K562 (cell line): ENCODE measurements around the gene LASP1. TPM values are rescaled to one million over a fixed set of nuclear protein-coding genes. Genes with fewer than 3 reads are reported as not detected.
A peak's percentile ranks its signal among the peaks of the same experiment; 100 is the strongest.

Experiments
- ATAC-seq: fragments of 200-7000 bp; cut with Tn5 transposase; 3 replicates; pipeline ENCODE4 v1.9.1; 2020; ENCODE audit warnings: moderate library complexity
- BruUV-seq: library from RNA; stranded (reverse); fragments of 400-500 nt; replicated peaks from 2 replicates; lab custom pipeline; 2021; lab: Mats Ljungman, UMichigan
- CTCF ChIA-PET: fragments of 300-600 bp; formaldehyde crosslinking; extraction: SDS; loops from one replicate; lab custom pipeline; 2021; ENCODE audit warnings: low intra/inter-chr PET ratio; lab: Yijun Ruan, JAX
- POLR2A ChIA-PET: fragments of 300-600, 350-650 bp; sonication (Branson Sonifier 250); formaldehyde crosslinking; extraction: SDS; loops from one replicate; lab custom pipeline; 2021; ENCODE audit warnings: antibody characterized with exemption, inconsistent platforms; lab: Yijun Ruan, JAX
- DNase-seq, 4 experiments: peaks; one replicate each; pipeline versions ENCODE4 v3.0.0 to v3.0.0-alpha.2; 2011 to 2018; ENCODE audit warnings: low spot score in 3 of 4, mixed read lengths in 3 of 4; ENCODE audit errors: extremely low read depth in 1 of 4
- FAIRE-seq: peaks from 2 replicates; lab custom pipeline; 2011; peaks lifted over from hg19 to GRCh38; lab: Jason Lieb, UNC
- H2AFZ ChIP-seq: 2 replicates; pipeline ENCODE4 v1.6.0; 2011; ENCODE audit warnings: low read depth, low read length, control low read depth, inconsistent platforms
- H3K27ac ChIP-seq: fragments of 200-600 bp; 3 replicates; pipeline ENCODE4 v1.8.0; 2011; ENCODE audit warnings: low read depth, mild to moderate bottlenecking, control low read depth, inconsistent platforms, low read length, moderate library complexity, mixed read lengths; ENCODE audit errors: extremely low read depth
- H3K27me3 ChIP-seq, 2 experiments: fragments of 300-600 bp in 1 of 2; 2 replicates in 1 of 2; 3 replicates in 1 of 2; pipeline versions ENCODE4 v1.6.0 to v1.8.0; 2011; ENCODE audit warnings: inconsistent platforms in 2 of 2, low read length in 2 of 2, mild to moderate bottlenecking in 1 of 2, mixed read lengths in 1 of 2, moderate library complexity in 1 of 2; ENCODE audit not compliant: control insufficient read depth in 2 of 2, insufficient read depth in 2 of 2
- H3K36me3 ChIP-seq: fragments of 300-600 bp; 3 replicates; pipeline ENCODE4 v1.8.0; 2011; ENCODE audit warnings: mild to moderate bottlenecking, low read length, inconsistent platforms; ENCODE audit not compliant: control insufficient read depth, insufficient read depth
- H3K4me1 ChIP-seq, 2 experiments: fragments of 200-600 bp in 1 of 2; replicated peaks in 1 of 2; 2 replicates in 1 of 2; 3 replicates in 1 of 2; pipeline versions ENCODE4 v1.5.1 to v1.8.0; 2011; ENCODE audit warnings: inconsistent platforms in 2 of 2, low read length in 2 of 2, mild to moderate bottlenecking in 1 of 2, mixed read lengths in 1 of 2, moderate library complexity in 1 of 2; ENCODE audit not compliant: control insufficient read depth in 2 of 2, insufficient read depth in 2 of 2
- H3K4me2 ChIP-seq: 2 replicates; pipeline ENCODE4 v1.6.1; 2011; ENCODE audit warnings: low read length, control low read depth, inconsistent platforms, mixed read lengths; ENCODE audit not compliant: insufficient read depth
- H3K4me3 ChIP-seq: fragments of 200-600 bp; sonication (generic), shearing (Covaris generic); 2 replicates; pipeline ENCODE4 v1.5.1; 2016; ENCODE audit warnings: control low read depth, inconsistent platforms
- H3K79me2 ChIP-seq: fragments of 200-600 bp; 3 replicates; pipeline ENCODE4 v1.8.0; 2011; ENCODE audit warnings: low read length, inconsistent platforms; ENCODE audit not compliant: control insufficient read depth, insufficient read depth
- H3K9ac ChIP-seq, 2 experiments: 2 replicates each; pipeline versions ENCODE4 v1.6.0 to v1.6.1; 2011; ENCODE audit warnings: low read depth in 2 of 2, low read length in 2 of 2, control low read depth in 1 of 2, inconsistent platforms in 1 of 2, mild to moderate bottlenecking in 1 of 2, mixed read lengths in 1 of 2; ENCODE audit not compliant: insufficient read depth in 1 of 2
- H3K9me1 ChIP-seq: one replicate; pipeline ENCODE4 v1.6.0; 2011; ENCODE audit warnings: inconsistent platforms, mild to moderate bottlenecking, low read length, moderate library complexity; ENCODE audit not compliant: control insufficient read depth, insufficient read depth
- H3K9me3 ChIP-seq: replicated peaks from 2 replicates; pipeline ENCODE4 v1.5.1; 2011; ENCODE audit warnings: low read depth, low read length, inconsistent platforms; ENCODE audit not compliant: control insufficient read depth, insufficient read depth
- H4K20me1 ChIP-seq: replicated peaks from 2 replicates; pipeline ENCODE4 v1.6.1; 2011; ENCODE audit warnings: low read length, inconsistent platforms, mixed read lengths; ENCODE audit not compliant: control insufficient read depth, insufficient read depth
- ARID1B ChIP-seq: fragments of 450-650 bp; IDR thresholded peaks from 2 replicates; pipeline ENCODE4 v1.6.1; 2016; ENCODE audit warnings: antibody characterized with exemption, mild to moderate bottlenecking, inconsistent platforms
- CHD4 ChIP-seq: fragments of 200-600 bp; sonication (generic); IDR thresholded peaks from 3 replicates; pipeline ENCODE4 v1.6.1; 2012; ENCODE audit warnings: low read depth, mild to moderate bottlenecking, mixed read lengths, low read length, inconsistent platforms; ENCODE audit not compliant: insufficient read depth, insufficient replicate concordance, poor library complexity, severe bottlenecking
- ESRRA ChIP-seq: fragments of 450-650 bp; IDR thresholded peaks from 2 replicates; pipeline ENCODE4 v1.6.1; 2014; ENCODE audit warnings: low read depth, mild to moderate bottlenecking, moderate library complexity, borderline replicate concordance
- ILK ChIP-seq: fragments of 450-650 bp; IDR thresholded peaks from 2 replicates; pipeline ENCODE4 v1.6.1; 2016; ENCODE audit warnings: missing genetic modification characterization, low read depth, mild to moderate bottlenecking, missing compliant biosample characterization, moderate library complexity, borderline replicate concordance
- JUN ChIP-seq, 2 experiments: sonication (generic) in 1 of 2; formaldehyde crosslinking in 1 of 2; IDR thresholded peaks; 2 replicates each; pipeline versions ENCODE4 v1.6.1 to v1.8.0; 2012 to 2022; ENCODE audit warnings: borderline replicate concordance in 2 of 2, mild to moderate bottlenecking in 2 of 2, improper control_type of control experiment in 1 of 2, low read depth in 1 of 2, low read length in 1 of 2, missing genetic modification reagents in 1 of 2
- NELFE ChIP-seq: IDR thresholded peaks from 2 replicates; pipeline ENCODE4 v1.6.1; 2011; ENCODE audit warnings: mild to moderate bottlenecking; ENCODE audit not compliant: insufficient read depth, insufficient read length
- NR0B1 ChIP-seq: fragments of 450-650 bp; IDR thresholded peaks from one replicate; pipeline ENCODE4 v1.6.1; 2018; ENCODE audit warnings: mild to moderate bottlenecking, moderate library complexity; ENCODE audit not compliant: partially characterized antibody
- NRF1 ChIP-seq, 2 experiments: fragments of 450-650 bp; IDR thresholded peaks in 1 of 2; conservative IDR thresholded peaks in 1 of 2; 2 replicates each; pipeline ENCODE4 v1.6.1; 2014; ENCODE audit warnings: mild to moderate bottlenecking in 2 of 2
- SPI1 ChIP-seq: IDR thresholded peaks from 2 replicates; pipeline ENCODE4 v1.6.1; 2011; ENCODE audit warnings: low read depth, low read length, control low read depth, borderline replicate concordance
- STAG1 ChIP-seq: sonication (generic); formaldehyde crosslinking; IDR thresholded peaks from 2 replicates; pipeline ENCODE4 v1.5.0; 2020; ENCODE audit warnings: missing genetic modification reagents, borderline replicate concordance
- TAF9B ChIP-seq: fragments of 450-650 bp; IDR thresholded peaks from 2 replicates; pipeline ENCODE4 v1.6.1; 2018; ENCODE audit warnings: mild to moderate bottlenecking; ENCODE audit not compliant: partially characterized antibody
- YBX1 ChIP-seq: fragments of 450-650 bp; IDR thresholded peaks from 2 replicates; pipeline ENCODE4 v1.7.1; 2016; ENCODE audit warnings: mild to moderate bottlenecking
- ZBTB11 ChIP-seq, 3 experiments: fragments of 200-800 bp in 1 of 3; fragments of 250-450 bp in 1 of 3; fragments of 450-650 bp in 1 of 3; sonication (Bioruptor Pico) in 1 of 3; sonication (Bioruptor generic) in 1 of 3; formaldehyde crosslinking in 1 of 3; IDR thresholded peaks; 2 replicates each; pipeline versions ENCODE4 v1.6.1 to v1.8.0; 2016 to 2022; ENCODE audit warnings: mild to moderate bottlenecking in 2 of 3, missing genetic modification characterization in 2 of 3, missing compliant biosample characterization in 1 of 3, moderate library complexity in 1 of 3
- ZKSCAN8 ChIP-seq: fragments of 200-800 bp; sonication (Bioruptor generic); IDR thresholded peaks from 2 replicates; pipeline ENCODE4 v1.6.1; 2016; ENCODE audit warnings: missing genetic modification characterization, missing compliant biosample characterization
- ZNF212 ChIP-seq: fragments of 450-650 bp; formaldehyde crosslinking; IDR thresholded peaks from 2 replicates; pipeline ENCODE4 v1.4.0; 2020; ENCODE audit warnings: mild to moderate bottlenecking
- WGBS: fragments of 100-300 bp; shearing (Covaris generic); methylation state at CpG from one replicate; pipeline ENCODE4 v1.1.6; 2016; ENCODE audit warnings: low coverage, mixed read lengths; ENCODE audit not compliant: insufficient coverage; ENCODE audit errors: missing lambda C conversion rate; 5-methylcytosine and 5-hydroxymethylcytosine counted together
- in situ Hi-C: fragments of 300-500 bp; cut with MboI; formaldehyde crosslinking; loops from 4 replicates; pipeline ENCODE4 v1.15.0; 2018; ENCODE audit warnings: inconsistent platforms, mixed read lengths
- intact Hi-C: fragments of 100-400 bp; cut with micrococcal nuclease; formaldehyde crosslinking; loops from 2 replicates; pipeline ENCODE4 v1.14.2; 2022
- polyA plus RNA-seq, 8 experiments: library from polyadenylated mRNA; depleted of rRNA in 4 of 8; stranded (reverse) in 5 of 8; unstranded in 3 of 8; fragments of >200 nt; fragmentation: Nextera tagmentation in 2 of 8; fragmentation: Illumina TruSeq in 1 of 8; extraction: Ambion mirVana in 2 of 8; extraction: Trizol in 1 of 8; gene quantifications; 2 replicates each; pipeline versions ENCODE4 v1.2.1 to v1.2.3, GENCODE V29; 2011 to 2014; ENCODE audit warnings: inconsistent platforms in 1 of 8, missing spikeins in 1 of 8
- total RNA-seq, 7 experiments: library from RNA; depleted of rRNA in 6 of 7; stranded (reverse); fragments of >200 nt in 6 of 7; fragmentation: Illumina TruSeq in 2 of 7; extraction: Trizol in 2 of 7; gene quantifications; 2 replicates each; pipeline versions ENCODE4 v1.2.1 to v1.2.3, GENCODE V29; 2011 to 2021; ENCODE audit warnings: low replicate concordance in 1 of 7

Gene LASP1
- total and polyA plus RNA-seq, 9 of the 15 experiments (the other 6 are each of a cell fraction or from before 2014, with no cell fraction given): 23.0 to 125 (median 55.3) TPM

- Histone ChIP-seq H2AFZ (peak overlapping the region; percentile 63), H3K4me2 (peak overlapping the region; percentile 98), H3K9me3 (no peaks in the 10 kb centered on the region), H3K79me2 (peaks cover 60% of the 10 kb centered on the region), H3K4me3 (peak overlapping the region; percentile 97), H3K36me3 (peaks cover 33% of the 10 kb centered on the region; the same call in 2 of the 3 replicates), H3K4me1 (peaks cover 17 to 52% of the 10 kb centered on the region in 2 experiments), H4K20me1 (peaks cover 40% of the 10 kb centered on the region), H3K27ac (peak overlapping the region; percentile 92), H3K27me3 (no peaks in the 10 kb centered on the region), H3K9me1 (peaks cover 17% of the 10 kb centered on the region), H3K9ac (peak overlapping the region; percentile 91 to 94; a peak in 3 of 4 replicates)
- ATAC-seq (peak; percentile 60), FAIRE-seq (peak; percentile 99), DNase-seq (peak; percentile 73 to 97 (median 84))
- ChIA-PET CTCF (no interaction called here), POLR2A (interaction anchor here (0.5 to 5.0 kb wide), 19 partner anchors 10 to 1109 kb away, joined by 3 to 70 read pairs (median 3); partner anchors contain the start of genes PSMD3, RPL19 and RPL23)
- 12% methylated on average over 11 of the region's 11 CpGs for WGBS
- in situ Hi-C loops: no loop called here
- BruUV-seq: TSS peak; percentile 48
- intact Hi-C loops: loop anchor here (5.0 kb wide), 2 partner anchors 56 to 111 kb away; partner anchors contain the start of gene LASP1NB
- TF ChIP-seq NELFE (no peak), ESRRA (no peak), JUN (IDR thresholded peaks at IDR 0.05; ENCODE audit: borderline replicate concordance, low read depth, low read length) (peak; percentile 94), JUN (CRISPR knock-in tag; IDR thresholded peaks at IDR 0.05; ENCODE audit: borderline replicate concordance) (no peak), ZBTB11 (CRISPR knock-in tag; IDR thresholded peaks at IDR 0.05) (no peak), NR0B1 (no peak), ZKSCAN8 (no peak), CHD4 (peak; percentile 72), ILK (no peak), STAG1 (CRISPR knock-in tag) (no peak), SPI1 (0 out of 2 replicates have a peak, but pooled peaks have one; percentile 56), TAF9B (no peak), NRF1 (conservative IDR thresholded peaks at IDR 0.05 in 1 of 2, IDR thresholded peaks at IDR 0.05 in 1 of 2) (0 out of 4 replicates have a peak, but pooled peaks have one; percentile 23 to 40), ZNF212 (CRISPR knock-in tag) (no peak), YBX1 (no peak), ARID1B (peak; percentile 82)
These were observed 1.6 kb downstream of the LASP1 start for GRCh38 chr17:38871247-38872015.
